Breast epithelium (tissue), 3 donors: ENCODE measurements around the gene RABGAP1L.

Experiments
- POLR2A ChIP-seq: fragments of 450-650 bp; IDR thresholded peaks from one replicate; pipeline ENCODE4 v1.6.1; 2016; ENCODE audit warnings: antibody characterized with exemption, mild to moderate bottlenecking, moderate library complexity
- TF ChIP-seq, protein P1 (sequence below), 3 donors: fragments of 450-650 bp; IDR thresholded peaks; one replicate each; pipeline ENCODE4 v1.5.1; 2016 to 2017; ENCODE audit warnings: antibody characterized with exemption in 3 of 3, mild to moderate bottlenecking in 3 of 3, moderate library complexity in 3 of 3

GRCh38 chr1:174850726-174851125 lies 691.4 kb downstream of the RABGAP1L start:
- TF ChIP-seq, protein P1, sequence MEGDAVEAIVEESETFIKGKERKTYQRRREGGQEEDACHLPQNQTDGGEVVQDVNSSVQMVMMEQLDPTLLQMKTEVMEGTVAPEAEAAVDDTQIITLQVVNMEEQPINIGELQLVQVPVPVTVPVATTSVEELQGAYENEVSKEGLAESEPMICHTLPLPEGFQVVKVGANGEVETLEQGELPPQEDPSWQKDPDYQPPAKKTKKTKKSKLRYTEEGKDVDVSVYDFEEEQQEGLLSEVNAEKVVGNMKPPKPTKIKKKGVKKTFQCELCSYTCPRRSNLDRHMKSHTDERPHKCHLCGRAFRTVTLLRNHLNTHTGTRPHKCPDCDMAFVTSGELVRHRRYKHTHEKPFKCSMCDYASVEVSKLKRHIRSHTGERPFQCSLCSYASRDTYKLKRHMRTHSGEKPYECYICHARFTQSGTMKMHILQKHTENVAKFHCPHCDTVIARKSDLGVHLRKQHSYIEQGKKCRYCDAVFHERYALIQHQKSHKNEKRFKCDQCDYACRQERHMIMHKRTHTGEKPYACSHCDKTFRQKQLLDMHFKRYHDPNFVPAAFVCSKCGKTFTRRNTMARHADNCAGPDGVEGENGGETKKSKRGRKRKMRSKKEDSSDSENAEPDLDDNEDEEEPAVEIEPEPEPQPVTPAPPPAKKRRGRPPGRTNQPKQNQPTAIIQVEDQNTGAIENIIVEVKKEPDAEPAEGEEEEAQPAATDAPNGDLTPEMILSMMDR (IDR thresholded peaks at IDR 0.05): no peak
- TF ChIP-seq POLR2A: no peak
